ENCODE measurements around the gene ZIC5. TPM values are rescaled to one million over a fixed set of nuclear protein-coding genes. Genes with fewer than 3 reads are reported as not detected.

Gene ZIC5
- total RNA-seq, 2 donors from 2014 or later = not detected

DNA sequence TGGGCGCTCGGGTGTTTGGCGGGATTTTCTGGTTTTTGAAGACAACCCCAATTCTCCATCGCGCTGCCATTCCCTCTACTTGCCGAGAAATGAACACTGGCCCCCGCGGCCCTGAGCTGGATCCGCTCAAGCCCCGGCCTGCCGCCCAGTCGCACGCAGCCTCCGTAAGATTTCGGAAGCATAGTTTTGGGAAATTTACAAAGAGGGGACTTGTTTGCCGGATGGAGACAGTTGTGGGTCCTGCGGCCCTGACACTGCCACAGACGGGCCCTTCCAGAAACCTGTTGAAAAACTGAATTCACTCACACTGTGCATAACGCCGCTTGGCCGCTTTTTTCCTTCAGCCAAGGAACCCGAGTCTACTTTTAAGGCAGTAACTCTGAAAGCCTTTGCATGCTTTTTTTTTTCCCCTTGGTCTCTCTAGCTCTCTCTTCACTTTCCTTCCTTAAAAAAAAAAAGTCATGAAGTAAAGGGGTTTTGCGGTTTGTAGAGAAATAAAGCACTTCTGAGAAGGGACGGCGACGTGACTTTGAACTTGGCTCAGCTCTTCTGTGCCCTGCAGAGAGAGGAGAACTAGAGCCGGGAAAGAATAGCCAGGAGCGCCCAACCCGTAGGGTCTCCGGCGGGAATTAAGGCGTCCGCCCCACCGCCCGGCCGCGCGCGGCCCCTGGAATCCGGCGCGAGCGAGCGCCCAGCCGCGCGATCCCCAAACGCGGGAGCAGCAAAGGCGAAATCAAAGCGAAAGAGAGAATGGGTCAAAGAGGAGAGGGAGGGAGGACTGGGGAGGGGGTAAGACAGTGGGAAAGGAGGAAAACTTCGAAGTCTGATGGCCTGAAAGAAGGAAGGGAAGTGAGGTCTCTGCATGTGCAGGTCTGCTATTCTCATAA lies 6.6 kb upstream of the ZIC5 start:
- no peak for ATAC-seq
- DNase-seq = no peak
- intact Hi-C loops (cut with DNase I, micrococcal nuclease) = no loop called here

DNA sequence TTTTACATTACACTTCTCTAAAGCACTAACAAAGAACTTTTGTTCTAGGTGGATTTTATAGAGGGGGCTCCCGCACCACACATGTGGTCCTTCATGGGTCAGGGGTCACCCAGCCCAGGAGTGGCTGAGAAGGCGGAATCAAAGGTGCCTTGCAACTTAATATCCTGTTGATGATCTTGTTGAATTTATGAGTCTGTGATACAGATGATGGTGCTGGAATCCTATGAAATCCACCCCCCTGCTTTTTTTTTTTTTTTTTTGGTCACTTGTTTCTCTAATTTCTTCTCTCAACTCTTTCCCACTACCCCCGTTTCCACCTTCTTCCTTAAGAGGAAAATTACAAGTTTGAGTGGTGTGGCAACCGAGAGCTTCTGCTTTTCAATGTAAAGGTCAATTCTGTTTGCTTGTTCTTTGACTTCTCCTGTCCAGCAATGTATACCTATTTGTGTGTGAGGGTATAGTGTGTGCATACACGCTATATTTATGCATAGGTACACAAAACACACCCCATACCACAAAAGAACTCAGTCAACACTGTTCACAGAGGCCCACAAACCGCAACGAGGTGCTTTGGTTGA lies 5.9 kb upstream of the ZIC5 start:
- no peak for DNase-seq
- intact Hi-C loops (cut with DNase I, micrococcal nuclease) = no loop called here
- no peak for ATAC-seq

GRCh38 chr13:99976575-99976974 lies 5.0 kb upstream of the ZIC5 start:
- no peak for ATAC-seq
- intact Hi-C loops (cut with DNase I, micrococcal nuclease) = no loop called here
- no peak for DNase-seq

DNA sequence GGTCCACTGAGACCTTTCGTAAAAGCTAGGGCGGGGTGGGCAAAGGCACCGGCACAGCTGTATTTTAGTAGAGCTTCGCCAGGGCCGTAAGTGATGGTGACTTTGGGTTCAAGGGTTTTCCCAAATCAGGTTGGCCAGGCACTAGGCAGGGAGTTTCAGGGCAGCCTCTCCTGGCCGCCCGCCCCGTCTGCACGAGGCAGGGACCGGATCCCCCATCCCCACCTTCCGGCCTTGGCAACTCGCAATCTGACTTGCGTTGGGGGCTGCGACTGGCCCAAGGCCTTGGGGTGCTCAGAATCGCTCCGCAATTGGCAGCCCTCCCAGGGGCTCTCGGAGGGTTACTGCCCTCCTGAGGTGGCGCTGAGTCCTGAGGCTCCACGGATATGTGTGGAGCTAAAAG lies 4.1 kb upstream of the ZIC5 start:
- ATAC-seq (no peak), DNase-seq (no peak)
- intact Hi-C loops (cut with DNase I, micrococcal nuclease) = no loop called here

GRCh38 chr13:99974939-99975561 lies 3.5 kb upstream of the ZIC5 start:
- no peak for DNase-seq
- intact Hi-C loops (cut with DNase I, micrococcal nuclease) = no loop called here
- no peak for ATAC-seq

DNA sequence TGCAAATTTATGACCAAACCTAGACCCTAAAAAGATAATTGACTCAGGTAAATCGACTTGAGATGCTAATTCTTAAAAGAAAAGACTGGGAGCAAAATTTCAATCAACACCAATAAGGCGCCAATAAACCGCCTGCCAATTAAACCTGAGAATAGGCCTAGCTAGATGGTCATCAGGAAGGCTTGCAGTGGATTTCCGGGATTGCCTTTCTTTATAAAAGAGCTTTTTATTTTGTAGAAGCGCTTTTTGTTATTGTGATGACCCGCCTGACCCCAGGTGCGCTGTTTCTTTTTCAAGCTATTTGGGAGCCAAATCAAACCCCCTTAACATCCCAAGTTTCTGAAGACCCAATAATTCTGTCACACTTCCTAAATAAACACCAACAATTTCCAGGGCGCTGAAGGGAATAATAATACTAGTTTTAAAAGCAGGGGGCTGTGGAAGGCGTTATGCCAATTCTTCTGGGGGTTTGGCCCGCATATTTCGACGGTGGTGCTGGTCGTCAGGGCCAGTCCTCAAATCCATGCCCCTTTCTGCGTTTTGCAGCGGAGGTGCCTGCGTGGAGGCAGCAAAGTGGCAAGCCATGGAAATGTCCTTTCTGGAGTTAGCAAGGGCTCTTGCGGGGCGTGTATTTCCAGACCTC lies 2.9 kb upstream of the ZIC5 start:
- ATAC-seq (no peak), DNase-seq (no peak)
- intact Hi-C loops (cut with DNase I, micrococcal nuclease) = no loop called here

- DNase-seq (no peak), ATAC-seq (no peak)
- intact Hi-C loops (cut with DNase I, micrococcal nuclease) = no loop called here
Observed at GRCh38 chr13:99973808-99974185, 2.2 kb upstream of the ZIC5 start.

- no peak for DNase-seq
- intact Hi-C loops (cut with DNase I, micrococcal nuclease) = no loop called here
- no peak for ATAC-seq
Observed at GRCh38 chr13:99973163-99973807, 1.7 kb upstream of the ZIC5 start.

DNA sequence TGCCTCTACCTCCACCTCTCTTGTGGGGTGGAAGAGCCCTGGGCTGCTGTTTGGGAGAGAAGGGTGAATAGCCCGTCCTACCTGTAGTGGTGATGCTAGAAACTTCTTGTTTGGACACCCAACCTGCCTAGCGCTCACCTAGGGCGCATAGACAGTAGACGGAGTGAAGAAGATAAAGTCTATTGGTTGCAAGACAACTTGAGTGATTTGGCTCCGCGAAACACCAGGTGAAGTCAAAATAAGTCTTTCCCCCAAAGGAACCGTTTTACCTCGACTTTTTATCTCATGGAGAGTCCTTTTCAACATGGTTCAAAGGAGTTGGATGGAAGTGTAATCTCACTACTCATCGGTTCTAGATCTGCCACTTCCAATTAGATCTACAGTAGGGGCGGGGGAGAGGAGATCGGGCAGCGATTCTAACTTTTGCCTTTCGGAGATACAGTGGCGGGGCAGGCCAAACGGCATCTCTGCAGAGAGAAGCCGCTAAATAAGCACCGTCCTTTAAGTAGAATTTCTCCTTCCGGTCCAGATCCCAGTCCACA lies 694 bp upstream of the ZIC5 start:
- DNase-seq (no peak), ATAC-seq (no peak)
- intact Hi-C loops (cut with DNase I, micrococcal nuclease) = no loop called here

GRCh38 chr13:99970651-99971575 lies 654 bp downstream of the ZIC5 start:
- DNase-seq (no peak), ATAC-seq (peak; percentile 20)
- intact Hi-C loops (cut with DNase I, micrococcal nuclease) = no loop called here

GRCh38 chr13:99969919-99970650 lies 1.5 kb downstream of the ZIC5 start:
- ATAC-seq = peak; percentile 16

GRCh38 chr13:99969453-99969918 lies 2.1 kb downstream of the ZIC5 start:
- DNase-seq (no peak), ATAC-seq (peak; percentile 13)

More at GRCh38 chr13:99969919-99970650, 1.5 kb downstream of the ZIC5 start:
- no peak for DNase-seq
- intact Hi-C loops (cut with DNase I, micrococcal nuclease) = no loop called here

GRCh38 chr13:99968521-99969452 lies 2.8 kb downstream of the ZIC5 start:
- ATAC-seq (peak; percentile 88), DNase-seq (no peak)
- intact Hi-C loops (cut with DNase I, micrococcal nuclease) = no loop called here

More at GRCh38 chr13:99969453-99969918, 2.1 kb downstream of the ZIC5 start:
- intact Hi-C loops (cut with DNase I, micrococcal nuclease) = no loop called here

DNA sequence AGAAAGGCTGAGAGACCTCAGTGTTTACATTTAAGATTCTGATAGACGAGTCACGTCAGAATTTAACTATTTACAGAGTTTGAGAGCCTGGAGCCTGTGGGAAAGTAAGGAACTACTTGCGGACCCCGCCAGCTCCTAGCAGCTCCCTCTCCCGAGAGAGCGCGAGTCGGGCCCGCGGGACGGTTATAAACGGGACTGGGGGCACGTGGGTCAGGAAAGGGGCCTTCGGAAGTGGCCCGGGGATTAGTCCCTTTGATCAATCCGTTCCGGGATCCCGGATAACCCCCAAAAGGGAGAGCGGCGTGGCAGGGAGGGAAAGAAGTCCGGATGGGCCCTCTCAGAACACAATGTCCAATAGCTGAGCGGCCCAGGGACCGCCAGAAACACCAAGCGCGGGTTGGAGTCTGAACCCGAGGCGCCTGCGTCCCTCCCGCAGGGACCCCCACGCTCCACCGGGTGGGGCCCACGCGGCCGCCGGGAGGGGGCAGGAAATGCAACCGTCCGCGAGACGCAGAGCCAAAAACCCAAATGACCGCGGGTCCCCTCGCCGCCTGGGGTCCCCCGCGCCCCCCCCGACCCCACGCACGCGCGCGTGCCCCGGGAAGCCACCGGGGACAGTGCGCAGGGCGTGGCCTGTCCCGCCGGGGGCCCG lies 3.6 kb downstream of the ZIC5 start:
- intact Hi-C loops (cut with DNase I, micrococcal nuclease) = no loop called here
- DNase-seq = no peak
- no peak for ATAC-seq

DNA sequence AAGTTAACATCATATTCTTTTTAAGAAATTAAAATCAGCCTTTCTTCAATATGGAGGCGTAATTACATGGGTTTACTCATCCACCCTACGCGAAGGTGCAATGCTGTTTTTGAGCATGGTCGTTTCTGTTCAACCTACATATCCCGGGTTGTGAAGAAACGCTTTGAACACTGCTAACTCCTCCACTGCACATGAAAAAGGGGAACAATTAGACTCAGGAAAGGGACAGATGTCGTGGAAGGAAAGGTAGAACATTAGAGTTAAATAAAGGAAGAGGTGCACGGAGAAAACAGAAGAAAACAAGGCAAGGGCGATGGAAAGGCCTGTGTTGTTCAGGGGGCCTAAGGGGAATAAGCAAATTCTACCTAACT lies 4.1 kb downstream of the ZIC5 start:
- intact Hi-C loops (cut with DNase I, micrococcal nuclease) = no loop called here
- no peak for DNase-seq
- no peak for ATAC-seq

Measured in left colon (tissue), 2 donors.